H1 (cell line): Measurements from ENCODE around the gene DEPDC4.

Source experiments
- EZH2 ChIP-seq: fragments of 200-600 bp; sonication (generic); IDR thresholded peaks from 2 replicates; pipeline ENCODE4 v1.7.1; 2012; ENCODE audit warnings: low read depth, mild to moderate bottlenecking, moderate library complexity, low read length, inconsistent platforms; ENCODE audit not compliant: severe bottlenecking
- MAX ChIP-seq: IDR thresholded peaks from 2 replicates; pipeline ENCODE4 v1.6.1; 2012; ENCODE audit warnings: inconsistent platforms
- POLR2A ChIP-seq, 2 experiments: IDR thresholded peaks; 1 replicate in 1 of 2; 2 replicates in 1 of 2; pipeline ENCODE4 v1.6.1; 2011; ENCODE audit warnings: low read depth in 2 of 2, low read length in 2 of 2, mild to moderate bottlenecking in 2 of 2; ENCODE audit errors: control extremely low read depth in 1 of 2
- POLR2AphosphoS5 ChIP-seq: IDR thresholded peaks from 2 replicates; pipeline ENCODE4 v1.6.1; 2011; ENCODE audit warnings: low read depth, low read length
- SRF ChIP-seq: IDR thresholded peaks from 2 replicates; pipeline ENCODE4 v1.6.1; 2011; ENCODE audit warnings: mild to moderate bottlenecking, low read depth, low read length, moderate library complexity
- TF ChIP-seq, protein P1 (sequence below), 3 experiments: IDR thresholded peaks; 1 replicate in 2 of 3; 2 replicates in 1 of 3; pipeline versions ENCODE4 v1.5.1 to v1.6.1; 2011; ENCODE audit warnings: low read length in 3 of 3, mild to moderate bottlenecking in 3 of 3, inconsistent platforms in 2 of 3, low read depth in 1 of 3, moderate library complexity in 1 of 3; ENCODE audit not compliant: insufficient read depth in 1 of 3; ENCODE audit errors: control extremely low read depth in 1 of 3

- TF ChIP-seq MAX (no peak), EZH2 (no peak), POLR2AphosphoS5 (no peak), SRF (no peak), POLR2A (IDR thresholded peaks at IDR 0.05; ENCODE audit: control extremely low read depth in 1 of 2, low read depth in 2 of 2, low read length in 2 of 2) (no peak)
- TF ChIP-seq, protein P1, sequence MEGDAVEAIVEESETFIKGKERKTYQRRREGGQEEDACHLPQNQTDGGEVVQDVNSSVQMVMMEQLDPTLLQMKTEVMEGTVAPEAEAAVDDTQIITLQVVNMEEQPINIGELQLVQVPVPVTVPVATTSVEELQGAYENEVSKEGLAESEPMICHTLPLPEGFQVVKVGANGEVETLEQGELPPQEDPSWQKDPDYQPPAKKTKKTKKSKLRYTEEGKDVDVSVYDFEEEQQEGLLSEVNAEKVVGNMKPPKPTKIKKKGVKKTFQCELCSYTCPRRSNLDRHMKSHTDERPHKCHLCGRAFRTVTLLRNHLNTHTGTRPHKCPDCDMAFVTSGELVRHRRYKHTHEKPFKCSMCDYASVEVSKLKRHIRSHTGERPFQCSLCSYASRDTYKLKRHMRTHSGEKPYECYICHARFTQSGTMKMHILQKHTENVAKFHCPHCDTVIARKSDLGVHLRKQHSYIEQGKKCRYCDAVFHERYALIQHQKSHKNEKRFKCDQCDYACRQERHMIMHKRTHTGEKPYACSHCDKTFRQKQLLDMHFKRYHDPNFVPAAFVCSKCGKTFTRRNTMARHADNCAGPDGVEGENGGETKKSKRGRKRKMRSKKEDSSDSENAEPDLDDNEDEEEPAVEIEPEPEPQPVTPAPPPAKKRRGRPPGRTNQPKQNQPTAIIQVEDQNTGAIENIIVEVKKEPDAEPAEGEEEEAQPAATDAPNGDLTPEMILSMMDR (IDR thresholded peaks at IDR 0.05; ENCODE audit: control extremely low read depth in 1 of 3, insufficient read depth in 1 of 3, low read depth in 1 of 3, low read length in 3 of 3): no peak
Measured at GRCh38 chr12:100208834-100209233, 58.0 kb downstream of the DEPDC4 start.
